HepG2 (cell line): Measurements from ENCODE around the gene ZMAT2. TPM values are rescaled to one million over a fixed set of nuclear protein-coding genes. Genes with fewer than 3 reads are reported as not detected.

Experiments used
- BCLAF1 ChIP-seq: fragments of 450-650 bp; IDR thresholded peaks from 2 replicates; pipeline ENCODE4 v1.6.1; 2017; ENCODE audit warnings: mild to moderate bottlenecking
- BORCS8-MEF2B ChIP-seq: sonication (generic); formaldehyde crosslinking; IDR thresholded peaks from 2 replicates; pipeline ENCODE4 v1.8.0; 2022; ENCODE audit warnings: mild to moderate bottlenecking, missing genetic modification reagents
- HHEX ChIP-seq: IDR thresholded peaks from 2 replicates; pipeline ENCODE4 v1.6.1; 2016; ENCODE audit warnings: control low read depth
- HOXA3 ChIP-seq: sonication (generic); formaldehyde crosslinking; IDR thresholded peaks from 2 replicates; pipeline ENCODE4 v1.5.0; 2020; ENCODE audit warnings: missing genetic modification reagents
- KDM2A ChIP-seq: sonication (generic); formaldehyde crosslinking; IDR thresholded peaks from 2 replicates; pipeline ENCODE4 v1.4.0; 2020; ENCODE audit warnings: low read depth, missing genetic modification reagents, borderline replicate concordance
- MAFG ChIP-seq: sonication (generic); formaldehyde crosslinking; IDR thresholded peaks from 2 replicates; pipeline ENCODE4 v1.5.1; 2020; ENCODE audit warnings: mild to moderate bottlenecking, missing genetic modification reagents
- MTF1 ChIP-seq: sonication (generic); formaldehyde crosslinking; IDR thresholded peaks from 2 replicates; pipeline ENCODE4 v1.5.0; 2020; ENCODE audit warnings: missing genetic modification reagents
- PATZ1 ChIP-seq: sonication (generic); formaldehyde crosslinking; IDR thresholded peaks from 2 replicates; pipeline ENCODE4 v1.4.0; 2020; ENCODE audit warnings: missing genetic modification reagents
- PHF21A ChIP-seq: sonication (generic); formaldehyde crosslinking; IDR thresholded peaks from 2 replicates; pipeline ENCODE4 v1.5.0; 2020; ENCODE audit warnings: mild to moderate bottlenecking, missing genetic modification reagents
- RNF2 ChIP-seq: fragments of 450-650 bp; conservative IDR thresholded peaks from 2 replicates; pipeline ENCODE4 v1.6.1; 2016; ENCODE audit warnings: low read depth
- SIX1 ChIP-seq: sonication (generic); formaldehyde crosslinking; IDR thresholded peaks from 2 replicates; pipeline ENCODE4 v1.4.0; 2020; ENCODE audit warnings: missing genetic modification reagents, borderline replicate concordance
- SKI ChIP-seq: fragments of 450-650 bp; IDR thresholded peaks from one replicate; pipeline ENCODE4 v1.6.1; 2018; ENCODE audit warnings: mild to moderate bottlenecking; ENCODE audit not compliant: partially characterized antibody
- TFDP1 ChIP-seq: IDR thresholded peaks from 2 replicates; pipeline ENCODE4 v1.6.1; 2016; ENCODE audit warnings: missing compliant biosample characterization, missing genetic modification reagents, borderline replicate concordance
- ZBTB46 ChIP-seq: sonication (generic); formaldehyde crosslinking; IDR thresholded peaks from 2 replicates; pipeline ENCODE4 v1.4.0; 2020; ENCODE audit warnings: mild to moderate bottlenecking, missing genetic modification reagents, borderline replicate concordance
- ZMYM3 ChIP-seq: sonication (generic); formaldehyde crosslinking; IDR thresholded peaks from 2 replicates; pipeline ENCODE4 v1.5.1; 2020; ENCODE audit warnings: mild to moderate bottlenecking, missing genetic modification reagents
- ZNF280D ChIP-seq: sonication (generic); formaldehyde crosslinking; IDR thresholded peaks from 2 replicates; pipeline ENCODE4 v1.5.1; 2020; ENCODE audit warnings: mild to moderate bottlenecking, missing genetic modification reagents
- ZNF558 ChIP-seq: sonication (generic); formaldehyde crosslinking; IDR thresholded peaks from 2 replicates; pipeline ENCODE4 v1.9.0; 2022; ENCODE audit warnings: mild to moderate bottlenecking, missing genetic modification reagents, borderline replicate concordance
- ZNF605 ChIP-seq: sonication (generic); formaldehyde crosslinking; IDR thresholded peaks from 2 replicates; pipeline ENCODE4 v1.8.0; 2022; ENCODE audit warnings: mild to moderate bottlenecking, missing genetic modification reagents
- polyA plus RNA-seq, 8 experiments: library from polyadenylated mRNA; depleted of rRNA in 3 of 8; stranded (reverse) in 7 of 8; unstranded in 1 of 8; fragments of >200 nt; fragmentation: Illumina TruSeq in 4 of 8; extraction: Trizol in 4 of 8; gene quantifications; 2 replicates each; pipeline versions ENCODE4 v1.2.1 to v1.2.3, GENCODE V29; 2011 to 2016; ENCODE audit warnings: low read depth in 4 of 8, missing spikeins in 1 of 8, mixed read lengths in 1 of 8; ENCODE audit not compliant: insufficient read depth in 1 of 8
- total RNA-seq, 5 experiments: library from RNA; depleted of rRNA; stranded (reverse); fragments of >200 nt; fragmentation: Illumina TruSeq; extraction: Trizol; gene quantifications; 2 replicates each; pipeline ENCODE4 v1.2.3, GENCODE V29; 2016; ENCODE audit warnings: low read depth in 1 of 5

Gene ZMAT2
- total and polyA plus RNA-seq, 2 of the 13 experiments (the other 11 are each of a cell fraction or from before 2014, with no cell fraction given), result 35.4 to 92.8 TPM

- TF ChIP-seq SIX1, result no peak
- TF ChIP-seq ZNF280D (CRISPR knock-in tag), result no peak
- TF ChIP-seq BCLAF1, result no peak
- TF ChIP-seq ZNF605 (CRISPR knock-in tag), result 0 out of 2 replicates have a peak, but pooled peaks have one; percentile 53
- no peak for TF ChIP-seq BORCS8-MEF2B (CRISPR knock-in tag)
- no peak for TF ChIP-seq ZNF558
- peak; percentile 73; the same call in 1 of the 2 replicates for TF ChIP-seq KDM2A (CRISPR knock-in tag)
- TF ChIP-seq TFDP1 (CRISPR knock-in tag), result no peak
- no peak; the same call in 1 of the 2 replicates for TF ChIP-seq ZMYM3
- peak; percentile 38 for TF ChIP-seq SKI
- peak; percentile 71 for TF ChIP-seq PHF21A
- TF ChIP-seq HHEX (CRISPR knock-in tag), result no peak
- TF ChIP-seq MAFG, result peak; percentile 65
- peak; percentile 72 for TF ChIP-seq HOXA3
- peak; percentile 22; the same call in 1 of the 2 replicates for TF ChIP-seq PATZ1
- no peak for TF ChIP-seq ZBTB46 (CRISPR knock-in tag)
- TF ChIP-seq RNF2, result no peak
- no peak for TF ChIP-seq MTF1
Measured at GRCh38 chr5:140725799-140726471, 25.7 kb downstream of the ZMAT2 start (continued).
